ENCODE results near the gene CCDC57. TPM values are rescaled to one million over a fixed set of nuclear protein-coding genes. Genes with fewer than 3 reads are reported as not detected.

The CCDC57 gene
- total RNA-seq, 2 donors from 2014 or later = 5.1 to 7.4 TPM

DNA sequence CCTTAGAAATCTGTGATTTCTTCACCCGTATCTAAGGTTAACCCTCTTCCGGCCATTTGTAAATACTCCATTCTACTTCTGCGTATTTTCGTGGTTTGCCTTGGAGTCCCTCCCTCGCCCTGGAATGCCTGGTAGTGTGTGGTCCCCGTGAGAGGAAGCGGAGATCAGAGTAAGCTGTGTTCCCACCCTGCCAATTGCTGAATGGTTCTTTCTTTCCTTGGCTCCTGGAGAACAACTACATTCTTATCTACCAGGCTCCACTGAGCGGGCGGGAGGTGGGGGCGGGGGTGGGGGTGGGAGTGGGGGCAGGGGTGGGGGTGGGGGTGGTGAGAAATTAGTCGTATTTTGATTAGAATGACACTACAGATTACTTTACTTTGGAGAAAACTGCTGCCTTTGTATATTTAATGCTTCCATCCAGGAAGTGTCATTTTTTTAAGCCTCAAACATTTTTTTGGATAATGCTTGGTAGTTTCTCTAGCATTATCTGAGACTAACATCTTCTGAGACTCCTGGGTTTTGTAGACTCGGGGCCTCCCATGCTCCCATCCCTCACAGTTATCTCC is 93.7 kb downstream of the CCDC57 start:
- DNase-seq (ENCODE audit: low spot score) = no peak
- Histone ChIP-seq H3K9me3 (no peaks in the 10 kb centered on the region), H3K36me3 (no peaks in the 10 kb centered on the region), H3K4me1 (no peaks in the 10 kb centered on the region), H3K27me3 (no peaks in the 10 kb centered on the region), H3K27ac (no peak overlapping the region), H3K4me3 (no peak overlapping the region)
- TF ChIP-seq, protein P1, sequence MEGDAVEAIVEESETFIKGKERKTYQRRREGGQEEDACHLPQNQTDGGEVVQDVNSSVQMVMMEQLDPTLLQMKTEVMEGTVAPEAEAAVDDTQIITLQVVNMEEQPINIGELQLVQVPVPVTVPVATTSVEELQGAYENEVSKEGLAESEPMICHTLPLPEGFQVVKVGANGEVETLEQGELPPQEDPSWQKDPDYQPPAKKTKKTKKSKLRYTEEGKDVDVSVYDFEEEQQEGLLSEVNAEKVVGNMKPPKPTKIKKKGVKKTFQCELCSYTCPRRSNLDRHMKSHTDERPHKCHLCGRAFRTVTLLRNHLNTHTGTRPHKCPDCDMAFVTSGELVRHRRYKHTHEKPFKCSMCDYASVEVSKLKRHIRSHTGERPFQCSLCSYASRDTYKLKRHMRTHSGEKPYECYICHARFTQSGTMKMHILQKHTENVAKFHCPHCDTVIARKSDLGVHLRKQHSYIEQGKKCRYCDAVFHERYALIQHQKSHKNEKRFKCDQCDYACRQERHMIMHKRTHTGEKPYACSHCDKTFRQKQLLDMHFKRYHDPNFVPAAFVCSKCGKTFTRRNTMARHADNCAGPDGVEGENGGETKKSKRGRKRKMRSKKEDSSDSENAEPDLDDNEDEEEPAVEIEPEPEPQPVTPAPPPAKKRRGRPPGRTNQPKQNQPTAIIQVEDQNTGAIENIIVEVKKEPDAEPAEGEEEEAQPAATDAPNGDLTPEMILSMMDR (IDR thresholded peaks at IDR 0.05) = no peak

DNA sequence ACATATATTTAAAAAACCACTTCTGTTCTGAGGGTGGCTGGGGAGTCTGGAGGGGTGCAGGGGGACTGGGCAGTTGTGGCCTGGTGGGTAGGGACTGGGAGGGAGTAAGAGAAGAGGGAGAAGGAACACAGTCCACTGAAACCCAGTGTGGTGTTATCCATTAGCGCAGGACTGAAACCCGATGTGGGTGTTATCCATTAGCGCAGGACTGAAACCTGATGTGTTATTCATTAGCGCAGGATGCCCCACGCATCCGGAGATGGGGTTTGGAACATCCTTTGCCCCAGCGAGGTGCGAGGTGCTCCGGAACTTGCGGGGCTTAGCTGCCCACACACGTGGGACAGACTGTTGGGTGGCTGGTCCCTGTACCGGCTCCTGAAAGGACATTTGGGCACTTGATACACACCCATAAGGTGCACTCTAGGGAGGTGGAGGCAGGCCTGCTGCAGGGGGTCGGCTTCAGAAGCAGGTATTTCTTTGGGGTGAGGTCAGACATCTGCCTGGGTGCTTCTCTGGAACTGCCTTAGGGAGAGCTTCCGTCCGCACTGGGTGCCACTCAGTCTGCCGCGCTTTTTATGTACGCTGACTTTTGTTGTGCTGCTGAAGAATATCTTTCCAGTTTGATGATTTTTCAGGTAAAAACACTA is 94.4 kb downstream of the CCDC57 start:
- no peak for DNase-seq (ENCODE audit: low spot score)
- TF ChIP-seq, protein P1 (IDR thresholded peaks at IDR 0.05) = no peak

DNA sequence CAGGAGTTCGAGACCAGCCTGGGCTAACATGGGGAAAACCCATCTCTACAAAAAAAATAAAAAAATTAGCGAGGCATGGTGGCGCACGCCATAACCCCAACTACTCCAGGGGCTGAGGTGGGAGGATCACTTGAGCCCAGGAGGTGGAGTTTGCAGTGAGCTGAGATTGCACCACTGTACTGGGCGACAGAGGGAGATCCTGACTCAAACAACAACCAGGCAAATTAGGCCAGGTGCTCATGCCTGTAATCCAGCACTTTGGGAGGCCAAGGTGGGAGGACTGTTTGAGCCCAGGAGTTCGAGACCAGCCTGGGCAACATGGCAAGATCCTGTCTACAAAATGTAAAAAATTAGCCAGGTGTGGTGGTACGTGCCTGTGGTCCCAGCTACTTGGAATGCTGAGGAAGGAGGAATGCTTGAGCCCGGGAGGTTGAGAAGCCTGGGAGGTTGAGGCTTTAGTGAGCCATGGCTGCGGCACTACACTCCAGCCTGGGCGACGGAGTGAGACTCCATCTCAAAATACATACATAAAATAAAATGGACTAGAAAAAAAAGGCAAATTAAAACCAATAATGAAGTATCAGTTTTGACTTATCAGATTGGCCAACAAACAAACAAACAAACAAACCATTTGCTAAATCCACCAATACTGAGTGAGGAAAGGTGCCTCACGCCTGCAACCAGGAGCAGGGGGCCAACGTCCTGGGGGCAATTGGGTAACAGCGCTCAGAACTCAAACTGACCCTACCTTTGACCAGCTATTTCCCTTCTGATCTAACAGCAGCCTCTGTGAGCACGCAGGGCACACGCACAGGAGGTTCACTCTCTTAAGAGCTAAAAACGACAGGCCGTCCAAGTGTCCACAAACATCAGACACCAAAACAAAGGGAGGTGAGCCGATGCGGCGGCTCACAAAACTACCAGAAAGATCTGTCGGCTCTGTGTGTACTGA is 95.2 kb downstream of the CCDC57 start:
- H3K9me3 ChIP-seq = no peaks in the 10 kb centered on the region
- no peaks in the 10 kb centered on the region for H3K36me3 ChIP-seq
- no peak for DNase-seq (ENCODE audit: low spot score)
- H3K27me3 ChIP-seq = no peaks in the 10 kb centered on the region
- H3K4me3 ChIP-seq = no peak overlapping the region
- no peak overlapping the region for H3K27ac ChIP-seq
- no peaks in the 10 kb centered on the region for H3K4me1 ChIP-seq
- TF ChIP-seq, protein P1 (IDR thresholded peaks at IDR 0.05) = no peak

More for the DNA sequence above, 94.4 kb downstream of the CCDC57 start:
- Histone ChIP-seq H3K4me3 (no peak overlapping the region), H3K9me3 (no peaks in the 10 kb centered on the region), H3K27me3 (no peaks in the 10 kb centered on the region), H3K36me3 (no peaks in the 10 kb centered on the region), H3K4me1 (no peaks in the 10 kb centered on the region), H3K27ac (no peak overlapping the region)

DNA sequence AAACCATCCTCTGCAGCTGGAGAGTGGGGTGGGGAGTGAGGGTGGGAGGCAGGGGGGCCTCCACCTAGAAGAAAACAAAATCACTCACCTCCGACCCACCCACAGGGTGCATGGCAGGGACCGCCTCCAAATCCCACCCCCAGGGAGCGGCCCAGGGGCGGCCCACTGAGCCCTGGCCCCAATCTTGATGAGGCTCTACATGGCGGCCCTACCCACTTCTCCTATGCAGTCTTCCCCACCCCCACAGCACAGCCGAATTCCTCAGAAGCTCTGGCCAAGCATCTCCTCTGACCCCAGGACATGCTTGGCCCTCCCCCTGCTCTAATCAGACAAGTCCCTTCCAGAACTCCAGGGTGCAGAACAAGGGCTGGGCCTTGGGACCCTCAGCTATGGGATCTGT is 96.4 kb downstream of the CCDC57 start:
- TF ChIP-seq, protein P1 (IDR thresholded peaks at IDR 0.05) = no peak
- no peaks in the 10 kb centered on the region for H3K36me3 ChIP-seq
- DNase-seq (ENCODE audit: low spot score) = no peak
- no peaks in the 10 kb centered on the region for H3K9me3 ChIP-seq
- no peaks in the 10 kb centered on the region for H3K4me1 ChIP-seq
- no peak overlapping the region for H3K4me3 ChIP-seq
- H3K27ac ChIP-seq = no peak overlapping the region
- no peaks in the 10 kb centered on the region for H3K27me3 ChIP-seq

DNA sequence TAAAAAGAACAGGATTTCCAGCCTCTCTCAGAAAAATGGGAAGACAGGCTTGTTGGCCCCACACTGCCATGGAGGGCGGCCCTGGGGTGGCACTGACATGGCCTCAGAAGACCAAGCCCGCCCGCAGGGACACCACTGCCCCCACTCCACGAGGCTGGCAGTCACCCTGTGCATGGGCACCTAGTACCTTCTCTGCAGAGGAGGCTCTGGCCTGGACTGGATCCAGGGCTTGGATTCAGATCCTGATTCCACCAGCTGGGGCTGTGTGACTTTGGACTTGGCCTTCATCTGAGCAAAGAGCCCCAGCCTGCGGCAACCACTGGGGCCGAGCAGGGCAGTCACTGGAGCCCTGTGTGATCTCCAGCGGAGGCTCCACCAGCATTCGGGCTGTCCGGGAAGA is 97.8 kb downstream of the CCDC57 start:
- H3K27me3 ChIP-seq = no peaks in the 10 kb centered on the region
- TF ChIP-seq, protein P1 (IDR thresholded peaks at IDR 0.05) = no peak
- no peak overlapping the region for H3K27ac ChIP-seq
- H3K36me3 ChIP-seq = no peaks in the 10 kb centered on the region
- H3K4me3 ChIP-seq = no peak overlapping the region
- DNase-seq (ENCODE audit: low spot score) = no peak
- H3K9me3 ChIP-seq = no peaks in the 10 kb centered on the region
- no peaks in the 10 kb centered on the region for H3K4me1 ChIP-seq

Measured in right atrium auricular region (tissue), 2 donors.